Measurements from ENCODE around the gene ACO2. TPM values are rescaled to one million over a fixed set of nuclear protein-coding genes. Genes with fewer than 3 reads are reported as not detected.

The ACO2 gene
- total RNA-seq, 6 experiments from 2014 or later, result 72.3 to 87.4 (median 78.7) TPM

GRCh38 chr22:41461901-41462300, 7.0 kb upstream of the ACO2 start:
- Mint-ChIP-seq H3K9me3 (no peaks in the 10 kb centered on the region), H3K36me3 (ENCODE audit: low read depth) (peaks cover 28% of the 10 kb centered on the region), H3K4me1 (ENCODE audit: low read depth) (peaks cover 6% of the 10 kb centered on the region), H3K27ac (no peak overlapping the region), H3K27me3 (ENCODE audit: insufficient read depth) (no peaks in the 10 kb centered on the region; the same call in 1 of the 2 replicates), H3K4me3 (no peak overlapping the region)
- TF ChIP-seq CTCF (IDR thresholded peaks at IDR 0.05), result no peak
- DNase-seq, result no peak

GRCh38 chr22:41469218-41469851, 418 bp downstream of the ACO2 start:
- Mint-ChIP-seq H3K36me3 (ENCODE audit: low read depth) (peaks cover 25% of the 10 kb centered on the region), H3K9me3 (no peaks in the 10 kb centered on the region), H3K4me1 (ENCODE audit: low read depth) (peaks cover 31% of the 10 kb centered on the region), H3K27me3 (ENCODE audit: insufficient read depth) (peaks cover 5% of the 10 kb centered on the region), H3K4me3 (peak overlapping the region; percentile 90), H3K27ac (peak overlapping the region; percentile 98)
- no peak for DNase-seq
- TF ChIP-seq CTCF (IDR thresholded peaks at IDR 0.05), result peak; percentile 14; the same call in 1 of the 2 replicates

- Mint-ChIP-seq H3K9me3 (no peaks in the 10 kb centered on the region), H3K36me3 (ENCODE audit: low read depth) (peaks cover 19% of the 10 kb centered on the region), H3K27me3 (ENCODE audit: insufficient read depth) (peaks cover 5% of the 10 kb centered on the region), H3K4me3 (peak overlapping the region; percentile 90), H3K27ac (peak overlapping the region; percentile 53; the same call in 1 of the 2 replicates), H3K4me1 (ENCODE audit: low read depth) (peaks cover 31% of the 10 kb centered on the region)
- no peak for TF ChIP-seq CTCF (IDR thresholded peaks at IDR 0.05)
- no peak for DNase-seq
These were observed 2.0 kb downstream of the ACO2 start for GRCh38 chr22:41470886-41471285.

GRCh38 chr22:41471568-41471967, 2.7 kb downstream of the ACO2 start:
- no peak for TF ChIP-seq CTCF (IDR thresholded peaks at IDR 0.05)
- Mint-ChIP-seq H3K27ac (no peak overlapping the region), H3K4me1 (ENCODE audit: low read depth) (peaks cover 31% of the 10 kb centered on the region), H3K4me3 (no peak overlapping the region), H3K36me3 (ENCODE audit: low read depth) (peaks cover 19% of the 10 kb centered on the region), H3K27me3 (ENCODE audit: insufficient read depth) (peaks cover 5% of the 10 kb centered on the region), H3K9me3 (no peaks in the 10 kb centered on the region)
- no peak for DNase-seq

DNA sequence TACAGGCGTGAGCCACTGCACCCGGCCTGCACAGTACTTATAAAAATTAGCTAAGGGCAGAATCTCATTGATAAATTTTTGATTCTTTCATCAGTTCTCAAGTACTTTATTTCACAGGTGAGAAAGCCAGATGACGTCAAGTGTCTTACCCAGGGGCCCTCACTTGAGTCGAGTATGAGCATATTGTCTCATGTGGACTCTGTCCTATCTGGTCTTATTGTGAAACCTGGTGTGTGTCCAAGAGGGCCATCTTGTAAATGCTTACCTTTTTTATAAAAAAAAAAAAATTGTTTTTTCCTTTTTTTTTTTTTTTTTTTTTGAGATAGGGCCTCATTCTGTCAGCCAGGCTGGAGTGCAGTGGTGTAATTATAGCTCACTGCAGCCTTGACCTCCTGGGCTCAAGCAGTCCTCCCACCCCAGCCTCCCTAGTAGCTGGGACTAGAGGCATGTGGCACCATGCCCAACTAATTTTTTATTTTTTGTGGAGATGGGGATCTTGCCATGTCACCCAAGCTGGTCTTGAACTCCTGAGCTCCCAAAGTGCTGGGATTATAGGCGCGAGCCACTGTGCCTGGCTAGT, 6.0 kb downstream of the ACO2 start:
- Mint-ChIP-seq H3K4me3 (no peak overlapping the region), H3K27me3 (ENCODE audit: insufficient read depth) (no peaks in the 10 kb centered on the region), H3K4me1 (ENCODE audit: low read depth) (peaks cover 28% of the 10 kb centered on the region), H3K9me3 (no peaks in the 10 kb centered on the region), H3K27ac (no peak overlapping the region), H3K36me3 (ENCODE audit: low read depth) (0 out of 2 replicates have a peak, but pooled peaks cover 3% of the 10 kb centered on the region)
- TF ChIP-seq CTCF (IDR thresholded peaks at IDR 0.05), result no peak
- DNase-seq, result no peak

Data from HFFc6 (cell line).